ENCODE results near the gene PLXDC2. TPM values are rescaled to one million over a fixed set of nuclear protein-coding genes. Genes with fewer than 3 reads are reported as not detected.

Gene PLXDC2
- total RNA-seq, 3 donors from 2014 or later = 63.9 to 125 (median 101) TPM

DNA sequence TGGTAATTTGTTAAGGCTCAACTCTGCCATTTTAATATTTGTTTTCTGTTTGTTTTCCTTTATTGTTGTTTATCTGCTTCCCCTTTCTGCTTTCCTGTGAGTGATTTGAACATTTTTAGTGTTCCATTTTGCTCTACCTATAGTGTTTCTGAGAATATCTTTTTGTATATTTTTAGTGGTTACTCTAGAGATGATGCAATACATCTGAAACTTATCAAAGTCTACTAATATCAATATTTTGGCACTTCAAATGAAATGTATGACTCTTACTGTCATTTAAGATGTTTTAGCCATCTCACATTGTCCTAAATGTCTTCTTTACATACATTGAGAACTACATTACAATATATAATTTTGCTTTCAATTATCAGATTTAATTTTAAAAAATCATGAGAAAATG is 98.9 kb downstream of the PLXDC2 start:
- intact Hi-C loops (cut with DNase I; ENCODE audit: low total_unique reads) = no loop called here

DNA sequence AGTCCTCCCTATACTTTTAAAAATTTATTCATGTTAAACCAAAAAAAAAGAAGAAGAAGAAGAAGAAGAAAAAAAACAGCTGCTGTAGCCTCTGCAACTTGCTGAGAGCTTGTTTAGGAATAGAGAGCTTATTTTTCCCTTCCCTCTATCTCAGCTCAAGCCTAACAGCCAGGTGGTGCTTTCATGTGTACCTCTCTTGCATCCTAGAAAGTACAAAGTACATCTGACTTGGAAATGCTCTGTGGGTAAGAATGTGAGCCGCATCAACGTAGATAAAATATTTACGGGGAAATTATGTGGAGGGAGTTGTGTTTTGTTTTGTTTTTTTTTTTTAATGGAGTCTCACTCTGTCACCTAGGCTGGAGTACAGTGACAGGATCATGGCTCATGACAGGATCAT is 99.6 kb downstream of the PLXDC2 start:
- Histone ChIP-seq H3K36me3 (no peaks in the 10 kb centered on the region), H3K4me1 (peaks cover 0 to 14% of the 10 kb centered on the region in 2 donors), H3K4me3 (no peak overlapping the region), H3K27ac (no peak overlapping the region), H3K27me3 (no peaks in the 10 kb centered on the region), H3K9me3 (no peaks in the 10 kb centered on the region)
- TF ChIP-seq POLR2A (IDR thresholded peaks at IDR 0.05) (no peak), POLR2AphosphoS5 (IDR thresholded peaks at IDR 0.05) (no peak)
- TF ChIP-seq, protein P1, sequence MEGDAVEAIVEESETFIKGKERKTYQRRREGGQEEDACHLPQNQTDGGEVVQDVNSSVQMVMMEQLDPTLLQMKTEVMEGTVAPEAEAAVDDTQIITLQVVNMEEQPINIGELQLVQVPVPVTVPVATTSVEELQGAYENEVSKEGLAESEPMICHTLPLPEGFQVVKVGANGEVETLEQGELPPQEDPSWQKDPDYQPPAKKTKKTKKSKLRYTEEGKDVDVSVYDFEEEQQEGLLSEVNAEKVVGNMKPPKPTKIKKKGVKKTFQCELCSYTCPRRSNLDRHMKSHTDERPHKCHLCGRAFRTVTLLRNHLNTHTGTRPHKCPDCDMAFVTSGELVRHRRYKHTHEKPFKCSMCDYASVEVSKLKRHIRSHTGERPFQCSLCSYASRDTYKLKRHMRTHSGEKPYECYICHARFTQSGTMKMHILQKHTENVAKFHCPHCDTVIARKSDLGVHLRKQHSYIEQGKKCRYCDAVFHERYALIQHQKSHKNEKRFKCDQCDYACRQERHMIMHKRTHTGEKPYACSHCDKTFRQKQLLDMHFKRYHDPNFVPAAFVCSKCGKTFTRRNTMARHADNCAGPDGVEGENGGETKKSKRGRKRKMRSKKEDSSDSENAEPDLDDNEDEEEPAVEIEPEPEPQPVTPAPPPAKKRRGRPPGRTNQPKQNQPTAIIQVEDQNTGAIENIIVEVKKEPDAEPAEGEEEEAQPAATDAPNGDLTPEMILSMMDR (IDR thresholded peaks at IDR 0.05) = no peak
- DNase-seq (ENCODE audit: low spot score in 2 of 2) = no peak
- intact Hi-C loops (cut with DNase I; ENCODE audit: low total_unique reads) = no loop called here

More for the DNA sequence above, 98.9 kb downstream of the PLXDC2 start:
- H3K27ac ChIP-seq = no peak overlapping the region
- TF ChIP-seq, protein P1 (IDR thresholded peaks at IDR 0.05) = no peak
- TF ChIP-seq POLR2AphosphoS5 (IDR thresholded peaks at IDR 0.05) (no peak), POLR2A (IDR thresholded peaks at IDR 0.05) (no peak)
- no peak overlapping the region for H3K4me3 ChIP-seq
- no peaks in the 10 kb centered on the region for H3K9me3 ChIP-seq
- no peaks in the 10 kb centered on the region for H3K27me3 ChIP-seq
- DNase-seq (ENCODE audit: low spot score in 2 of 2) = no peak
- no peaks in the 10 kb centered on the region for H3K36me3 ChIP-seq
- H3K4me1 ChIP-seq = peaks cover 0 to 14% of the 10 kb centered on the region in 2 donors

- Histone ChIP-seq H3K4me1 (peaks cover 0 to 26% of the 10 kb centered on the region in 2 donors), H3K4me3 (no peak overlapping the region), H3K9me3 (no peaks in the 10 kb centered on the region), H3K36me3 (no peaks in the 10 kb centered on the region), H3K27ac (peak overlapping the region; percentile 53 to 97), H3K27me3 (no peaks in the 10 kb centered on the region)
- intact Hi-C loops (cut with DNase I; ENCODE audit: low total_unique reads) = no loop called here
- TF ChIP-seq POLR2AphosphoS5 (IDR thresholded peaks at IDR 0.05) = no peak
- no peak for TF ChIP-seq POLR2A (IDR thresholded peaks at IDR 0.05)
- TF ChIP-seq, protein P1 (IDR thresholded peaks at IDR 0.05) = no peak
- DNase-seq (ENCODE audit: low spot score in 2 of 2) = no peak
Measured at GRCh38 chr10:19917751-19918478, 101.7 kb downstream of the PLXDC2 start.

DNA sequence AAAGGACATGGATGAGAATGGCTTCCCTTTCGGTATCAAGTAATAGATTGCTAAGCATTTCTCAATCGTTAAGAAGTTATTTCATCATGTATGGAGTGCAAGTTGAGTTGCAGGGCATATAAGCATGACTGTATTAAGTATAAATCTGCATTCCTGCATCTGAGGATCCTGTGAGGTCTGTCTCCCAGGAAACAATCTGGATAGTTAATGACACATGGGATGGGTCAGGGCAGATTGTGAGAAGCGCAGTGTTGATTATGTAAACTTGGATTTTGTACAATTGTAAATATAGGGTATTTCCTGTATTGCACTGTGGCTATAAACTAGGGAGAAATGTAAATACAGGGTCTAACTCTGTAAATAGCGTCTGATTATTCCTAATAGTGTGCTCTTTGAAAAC is 102.6 kb downstream of the PLXDC2 start:
- no peak for DNase-seq (ENCODE audit: low spot score in 2 of 2)
- Histone ChIP-seq H3K9me3 (no peaks in the 10 kb centered on the region), H3K27me3 (no peaks in the 10 kb centered on the region), H3K27ac (peak overlapping the region; percentile 65 to 97), H3K4me3 (no peak overlapping the region), H3K4me1 (peaks cover 0 to 26% of the 10 kb centered on the region in 2 donors), H3K36me3 (no peaks in the 10 kb centered on the region)
- TF ChIP-seq, protein P1 (IDR thresholded peaks at IDR 0.05) = no peak
- no peak for TF ChIP-seq POLR2A (IDR thresholded peaks at IDR 0.05)
- no peak for TF ChIP-seq POLR2AphosphoS5 (IDR thresholded peaks at IDR 0.05)
- intact Hi-C loops (cut with DNase I; ENCODE audit: low total_unique reads) = no loop called here

DNA sequence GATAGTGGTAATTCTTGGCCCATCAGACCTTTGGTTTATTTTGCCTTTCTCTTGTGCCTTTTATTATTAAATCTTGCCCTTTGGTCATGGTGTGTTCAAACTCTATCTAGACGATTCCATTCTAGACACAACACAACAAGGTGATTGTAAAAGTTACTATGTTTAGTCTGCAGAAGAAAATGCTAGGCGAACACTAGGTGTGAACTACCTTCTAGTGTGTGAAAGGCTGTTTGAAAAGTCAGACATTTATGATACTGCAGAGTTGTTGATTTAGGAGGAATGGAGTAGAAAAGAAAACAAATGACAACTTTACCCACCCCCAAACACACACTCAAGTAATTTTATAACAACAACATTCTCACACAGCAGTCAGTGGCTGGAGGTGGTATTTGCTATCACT is 103.4 kb downstream of the PLXDC2 start:
- no peak for DNase-seq (ENCODE audit: low spot score in 2 of 2)
- intact Hi-C loops (cut with DNase I; ENCODE audit: low total_unique reads) = no loop called here
- peaks cover 0 to 26% of the 10 kb centered on the region in 2 donors for H3K4me1 ChIP-seq
- no peaks in the 10 kb centered on the region for H3K27me3 ChIP-seq
- no peak overlapping the region for H3K4me3 ChIP-seq
- TF ChIP-seq POLR2A (IDR thresholded peaks at IDR 0.05) (no peak), POLR2AphosphoS5 (IDR thresholded peaks at IDR 0.05) (no peak)
- TF ChIP-seq, protein P1 (IDR thresholded peaks at IDR 0.05) = no peak
- H3K9me3 ChIP-seq = no peaks in the 10 kb centered on the region
- no peaks in the 10 kb centered on the region for H3K36me3 ChIP-seq
- peak overlapping the region; percentile 96 to 97 for H3K27ac ChIP-seq
